ENCODE results near the gene ADSL.

DNA sequence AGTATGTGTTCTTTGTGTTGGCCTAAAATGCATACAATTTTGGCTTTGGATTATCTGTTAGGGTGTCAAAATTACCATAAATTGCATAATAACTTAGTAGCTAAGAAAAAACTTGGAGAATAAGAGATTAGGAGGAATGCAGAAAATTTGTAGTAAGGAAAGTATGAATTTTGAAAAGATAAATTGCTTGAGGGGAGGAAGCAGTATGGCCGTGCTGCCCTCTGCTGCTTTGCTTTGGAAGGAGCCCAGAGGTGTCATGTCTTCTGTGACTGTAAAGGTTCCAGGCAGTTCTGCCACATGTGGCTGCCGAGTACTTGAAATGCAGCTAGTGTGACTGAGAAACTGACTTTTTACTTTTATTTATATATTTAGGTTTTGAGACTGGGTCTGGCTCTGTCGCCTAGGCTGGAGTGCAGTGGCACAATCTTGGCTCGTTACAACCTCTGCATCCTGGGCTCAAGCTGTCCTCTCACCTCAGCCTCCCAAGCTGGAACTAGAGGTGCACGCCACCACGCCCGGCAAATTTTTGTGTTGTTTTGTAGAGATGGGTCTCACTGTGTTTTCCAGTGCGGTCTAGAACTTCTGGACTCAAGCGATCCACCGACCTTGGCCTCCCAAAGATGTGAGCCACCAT lies 1.8 kb downstream of the ADSL start:
- TF ChIP-seq, protein P1, sequence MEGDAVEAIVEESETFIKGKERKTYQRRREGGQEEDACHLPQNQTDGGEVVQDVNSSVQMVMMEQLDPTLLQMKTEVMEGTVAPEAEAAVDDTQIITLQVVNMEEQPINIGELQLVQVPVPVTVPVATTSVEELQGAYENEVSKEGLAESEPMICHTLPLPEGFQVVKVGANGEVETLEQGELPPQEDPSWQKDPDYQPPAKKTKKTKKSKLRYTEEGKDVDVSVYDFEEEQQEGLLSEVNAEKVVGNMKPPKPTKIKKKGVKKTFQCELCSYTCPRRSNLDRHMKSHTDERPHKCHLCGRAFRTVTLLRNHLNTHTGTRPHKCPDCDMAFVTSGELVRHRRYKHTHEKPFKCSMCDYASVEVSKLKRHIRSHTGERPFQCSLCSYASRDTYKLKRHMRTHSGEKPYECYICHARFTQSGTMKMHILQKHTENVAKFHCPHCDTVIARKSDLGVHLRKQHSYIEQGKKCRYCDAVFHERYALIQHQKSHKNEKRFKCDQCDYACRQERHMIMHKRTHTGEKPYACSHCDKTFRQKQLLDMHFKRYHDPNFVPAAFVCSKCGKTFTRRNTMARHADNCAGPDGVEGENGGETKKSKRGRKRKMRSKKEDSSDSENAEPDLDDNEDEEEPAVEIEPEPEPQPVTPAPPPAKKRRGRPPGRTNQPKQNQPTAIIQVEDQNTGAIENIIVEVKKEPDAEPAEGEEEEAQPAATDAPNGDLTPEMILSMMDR (IDR thresholded peaks at IDR 0.05; ENCODE audit: insufficient read depth, low read depth, low read length): peak; percentile 85
- TF ChIP-seq EZH2 (IDR thresholded peaks at IDR 0.05; ENCODE audit: insufficient read depth, low read length): no peak

All from astrocyte (in vitro differentiated cells and primary cell).